ENCODE measurements around the gene KIAA1549.

Gene KIAA1549

DNA sequence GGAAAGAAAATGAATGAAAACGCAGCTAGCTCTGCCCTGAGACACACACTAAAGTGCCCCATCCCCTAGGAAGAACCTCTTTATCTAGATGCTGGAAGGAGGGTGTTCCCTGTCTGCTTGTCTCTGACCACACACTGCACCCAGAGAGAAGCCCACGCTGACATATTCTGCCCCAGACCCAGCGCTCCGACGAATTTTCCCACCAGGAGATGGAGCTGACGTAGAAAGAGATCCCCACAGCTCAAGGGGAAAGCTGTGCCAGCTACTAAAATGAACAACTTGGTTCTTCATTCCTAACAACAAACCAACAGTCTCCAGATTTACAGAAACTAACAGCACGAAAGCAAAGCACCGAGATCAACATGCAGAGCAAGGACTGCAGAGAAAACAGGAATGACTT is 73.3 kb downstream of the KIAA1549 start:
- TF ChIP-seq, protein P1, sequence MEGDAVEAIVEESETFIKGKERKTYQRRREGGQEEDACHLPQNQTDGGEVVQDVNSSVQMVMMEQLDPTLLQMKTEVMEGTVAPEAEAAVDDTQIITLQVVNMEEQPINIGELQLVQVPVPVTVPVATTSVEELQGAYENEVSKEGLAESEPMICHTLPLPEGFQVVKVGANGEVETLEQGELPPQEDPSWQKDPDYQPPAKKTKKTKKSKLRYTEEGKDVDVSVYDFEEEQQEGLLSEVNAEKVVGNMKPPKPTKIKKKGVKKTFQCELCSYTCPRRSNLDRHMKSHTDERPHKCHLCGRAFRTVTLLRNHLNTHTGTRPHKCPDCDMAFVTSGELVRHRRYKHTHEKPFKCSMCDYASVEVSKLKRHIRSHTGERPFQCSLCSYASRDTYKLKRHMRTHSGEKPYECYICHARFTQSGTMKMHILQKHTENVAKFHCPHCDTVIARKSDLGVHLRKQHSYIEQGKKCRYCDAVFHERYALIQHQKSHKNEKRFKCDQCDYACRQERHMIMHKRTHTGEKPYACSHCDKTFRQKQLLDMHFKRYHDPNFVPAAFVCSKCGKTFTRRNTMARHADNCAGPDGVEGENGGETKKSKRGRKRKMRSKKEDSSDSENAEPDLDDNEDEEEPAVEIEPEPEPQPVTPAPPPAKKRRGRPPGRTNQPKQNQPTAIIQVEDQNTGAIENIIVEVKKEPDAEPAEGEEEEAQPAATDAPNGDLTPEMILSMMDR (IDR thresholded peaks at IDR 0.05; ENCODE audit: extremely low read depth, missing control alignments), result no peak
- no peak for DNase-seq (ENCODE audit: low spot score)

DNA sequence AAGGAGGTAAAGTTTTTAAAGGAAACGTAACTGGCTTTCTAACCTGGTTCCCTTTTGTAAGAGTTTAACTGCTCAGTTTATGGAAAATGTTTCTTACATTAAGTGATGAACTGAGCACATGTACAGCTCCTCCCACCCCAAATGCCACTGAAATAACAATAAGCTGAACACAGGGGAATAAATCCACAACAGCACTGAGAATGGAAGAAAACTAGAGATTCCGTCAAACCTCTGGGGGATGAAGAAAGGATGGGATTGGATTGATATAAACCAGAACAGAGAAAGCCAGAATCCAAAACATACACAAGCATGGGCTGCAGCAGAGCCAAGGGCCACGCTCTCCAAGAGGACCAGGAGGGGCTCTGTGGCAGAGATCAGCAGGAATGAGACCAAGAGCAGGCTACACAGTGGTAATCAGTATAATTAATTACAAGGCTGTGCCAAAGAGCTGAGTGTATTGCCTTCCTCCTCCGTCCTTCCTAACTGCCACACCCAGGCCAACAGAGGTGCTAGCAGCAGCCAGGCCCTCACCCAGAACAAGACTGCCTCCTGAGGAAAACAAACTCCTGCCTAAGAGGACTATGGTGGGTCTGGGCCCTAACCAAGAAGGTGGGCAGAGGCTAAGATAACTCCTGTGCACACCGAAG is 73.9 kb downstream of the KIAA1549 start:
- TF ChIP-seq, protein P1 (IDR thresholded peaks at IDR 0.05; ENCODE audit: extremely low read depth, missing control alignments), result no peak
- DNase-seq (ENCODE audit: low spot score), result no peak

DNA sequence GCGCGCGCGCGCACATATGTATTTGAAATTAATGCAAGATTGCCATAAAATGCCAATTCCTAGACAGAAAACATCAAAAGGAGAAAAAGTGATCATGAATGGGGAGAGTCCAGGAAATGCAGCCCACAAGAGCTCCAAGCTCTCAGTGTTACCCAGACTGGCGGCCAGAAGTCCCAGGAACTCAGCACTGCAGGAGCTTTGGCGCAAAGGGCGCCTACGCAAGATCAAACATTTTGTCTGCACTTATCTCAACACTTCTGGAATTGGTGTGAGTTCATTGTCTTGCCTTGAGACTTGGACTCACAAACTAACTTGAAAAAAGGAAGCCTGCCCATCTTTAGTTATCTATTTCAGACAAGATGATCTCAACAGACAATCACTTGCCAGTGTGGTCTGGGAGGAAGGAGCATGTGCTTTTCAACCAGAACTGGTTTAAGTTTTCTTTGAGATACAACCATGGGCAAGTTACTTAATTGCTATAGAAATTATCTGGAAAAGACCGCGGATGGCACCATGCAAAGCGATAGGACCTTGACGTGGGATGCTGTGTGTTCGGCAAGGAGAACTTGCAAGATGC is 77.2 kb downstream of the KIAA1549 start:
- no peak for DNase-seq (ENCODE audit: low spot score)
- TF ChIP-seq, protein P1 (IDR thresholded peaks at IDR 0.05; ENCODE audit: extremely low read depth, missing control alignments), result no peak

DNA sequence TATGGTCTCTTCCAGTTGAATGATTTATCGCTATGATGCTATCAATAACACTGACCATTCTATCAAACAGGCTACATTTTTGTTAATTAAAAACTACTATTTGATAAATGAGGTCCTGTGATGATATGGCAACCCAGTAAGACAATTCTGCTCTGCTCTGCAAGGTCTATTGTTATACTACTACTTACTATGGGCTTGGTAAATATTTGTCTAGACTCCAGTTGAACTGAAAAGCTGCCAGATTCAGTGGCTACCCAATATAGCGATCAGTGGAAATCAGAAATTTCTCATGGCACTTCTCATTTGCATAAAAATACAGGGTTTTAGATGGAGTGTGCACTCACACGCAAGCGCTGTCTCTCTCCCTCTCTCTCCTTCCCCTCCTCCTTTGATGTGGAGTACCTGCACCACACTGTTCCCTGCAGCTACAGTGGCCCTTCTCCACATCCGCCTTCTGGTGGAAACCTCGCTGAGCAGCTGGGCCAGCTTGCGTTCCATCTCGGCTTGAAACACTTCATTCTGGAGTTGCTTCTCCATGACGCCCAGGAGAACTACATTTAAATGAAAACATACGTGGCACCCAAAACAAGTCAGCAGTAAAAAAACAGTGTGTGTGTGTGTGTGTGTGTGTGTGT is 77.9 kb downstream of the KIAA1549 start:
- TF ChIP-seq, protein P1 (IDR thresholded peaks at IDR 0.05; ENCODE audit: extremely low read depth, missing control alignments), result no peak
- no peak for DNase-seq (ENCODE audit: low spot score)

DNA sequence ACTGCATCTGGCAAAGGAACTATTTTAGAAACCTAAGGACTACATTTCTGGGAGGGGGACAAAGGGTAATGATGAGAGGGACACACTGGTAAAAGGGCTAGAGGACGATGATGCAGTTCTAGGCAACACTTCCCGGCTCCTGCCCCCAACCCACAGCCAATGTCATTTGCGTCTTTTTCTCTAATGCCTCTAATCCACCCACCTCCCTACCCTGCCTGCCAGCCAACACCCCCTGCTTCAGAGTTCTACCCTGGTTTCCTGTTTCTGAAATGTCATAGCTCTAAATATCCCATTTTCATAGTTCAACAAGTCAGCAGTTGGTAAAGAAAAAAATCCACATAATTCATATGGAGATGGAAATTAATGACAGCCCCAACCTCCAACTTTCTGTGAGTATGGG is 79.0 kb downstream of the KIAA1549 start:
- DNase-seq (ENCODE audit: low spot score), result no peak
- TF ChIP-seq, protein P1 (IDR thresholded peaks at IDR 0.05; ENCODE audit: extremely low read depth, missing control alignments), result no peak

DNA sequence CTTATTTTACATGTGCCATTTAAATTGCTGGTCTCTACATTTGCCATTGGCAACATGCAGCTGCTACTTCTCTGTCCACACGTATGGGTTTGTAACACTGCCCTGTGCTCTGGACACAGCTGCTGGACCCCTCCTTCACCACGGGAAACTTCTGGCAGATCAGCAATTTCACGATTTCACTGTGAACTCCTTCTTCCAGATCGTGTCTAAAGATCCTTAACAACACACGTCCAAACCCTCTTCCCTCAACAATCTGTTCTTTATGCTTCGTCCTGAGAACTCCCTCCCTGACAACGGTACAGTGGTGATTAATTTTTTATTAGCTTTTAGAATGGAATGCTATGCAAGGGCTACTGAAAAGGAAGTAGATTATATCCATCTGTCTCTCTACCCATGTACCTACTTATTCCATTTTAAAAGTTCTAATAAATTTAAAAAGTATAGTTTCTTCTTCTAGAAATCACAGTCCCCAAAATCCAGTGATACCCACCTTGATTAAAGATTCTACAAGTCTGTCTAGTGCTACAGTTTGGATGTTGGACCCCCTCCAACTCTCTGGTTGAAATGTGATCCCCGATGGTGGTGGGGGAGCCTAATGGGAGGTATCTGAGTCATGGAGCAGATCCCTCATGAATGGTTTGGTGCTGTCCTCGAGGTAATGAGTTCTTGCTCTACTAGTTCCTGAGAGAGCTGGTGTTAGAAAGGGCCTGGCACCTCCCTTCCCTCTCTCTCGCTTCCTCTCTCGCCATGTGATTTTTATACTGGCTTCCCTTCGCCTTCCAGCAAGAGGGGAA is 81.0 kb downstream of the KIAA1549 start:
- TF ChIP-seq, protein P1 (IDR thresholded peaks at IDR 0.05; ENCODE audit: extremely low read depth, missing control alignments), result no peak
- no peak for DNase-seq (ENCODE audit: low spot score)

DNA sequence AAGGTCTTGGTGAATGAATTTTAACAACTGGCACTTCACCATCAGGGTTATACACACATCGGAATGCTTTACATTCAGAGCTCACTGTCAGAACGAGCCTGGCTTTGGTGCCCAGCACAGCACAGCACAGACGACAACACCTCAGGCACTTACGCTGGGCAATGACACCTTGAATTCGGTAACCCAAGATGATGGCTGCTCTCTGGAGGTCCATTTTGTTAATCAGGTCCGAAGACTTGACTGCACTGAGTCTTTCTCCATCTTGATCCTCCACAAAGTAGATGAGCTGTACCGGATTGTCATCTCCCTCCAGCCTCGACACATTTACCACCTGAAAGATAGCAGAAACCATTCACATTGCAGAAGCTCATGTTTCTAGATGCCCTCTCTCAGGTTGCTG is 82.4 kb downstream of the KIAA1549 start:
- TF ChIP-seq, protein P1 (IDR thresholded peaks at IDR 0.05; ENCODE audit: extremely low read depth, missing control alignments), result no peak
- DNase-seq (ENCODE audit: low spot score), result no peak
